Breast epithelium (tissue), 3 donors: Measurements from ENCODE around the gene SNRK.

Experiments
- POLR2A ChIP-seq: fragments of 450-650 bp; IDR thresholded peaks from one replicate; pipeline ENCODE4 v1.6.1; 2016; ENCODE audit warnings: antibody characterized with exemption, mild to moderate bottlenecking, moderate library complexity
- POLR2AphosphoS5 ChIP-seq, 3 donors: sonication (generic); formaldehyde crosslinking; IDR thresholded peaks; one replicate each; pipeline ENCODE4 v1.6.1; 2017; ENCODE audit warnings: antibody characterized with exemption in 3 of 3
- TF ChIP-seq, protein P1 (sequence below), 3 donors: fragments of 450-650 bp; IDR thresholded peaks; one replicate each; pipeline ENCODE4 v1.5.1; 2016 to 2017; ENCODE audit warnings: antibody characterized with exemption in 3 of 3, mild to moderate bottlenecking in 3 of 3, moderate library complexity in 3 of 3

DNA sequence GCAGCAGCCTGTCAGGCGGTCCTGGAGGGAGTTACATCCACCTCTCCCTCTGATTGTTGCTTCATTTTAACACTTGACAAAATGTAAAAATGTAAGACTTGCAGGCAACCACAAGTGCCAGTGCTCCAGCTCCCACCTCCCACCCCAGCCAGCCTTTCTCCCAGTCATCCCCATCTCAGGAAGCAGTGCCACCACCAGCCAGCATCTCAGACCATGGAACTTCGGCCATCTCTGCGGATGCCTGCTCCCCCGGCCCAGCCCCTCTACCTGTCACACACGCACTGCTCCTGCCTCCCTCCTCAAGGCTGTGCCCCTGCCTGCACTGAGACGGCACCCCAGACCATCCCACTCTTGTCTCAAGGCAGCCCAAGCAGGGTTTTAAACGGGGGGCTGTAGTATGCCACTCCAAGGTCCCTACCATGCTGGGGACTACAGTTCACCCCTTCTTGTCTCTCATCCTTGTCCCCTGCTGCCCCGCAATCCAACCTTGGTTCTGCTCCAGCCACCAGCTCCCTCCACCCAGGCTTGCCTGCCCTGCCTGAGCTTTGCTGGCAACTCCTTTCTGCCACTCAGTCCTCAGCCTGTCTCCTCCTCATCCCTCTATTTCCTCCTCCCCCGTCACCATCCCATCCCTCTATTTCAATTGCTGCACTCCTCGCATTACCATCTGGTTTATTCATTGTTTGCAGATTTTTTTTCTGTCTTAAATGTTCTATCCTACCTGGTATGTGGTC is 85.8 kb downstream of the SNRK start:
- TF ChIP-seq, protein P1, sequence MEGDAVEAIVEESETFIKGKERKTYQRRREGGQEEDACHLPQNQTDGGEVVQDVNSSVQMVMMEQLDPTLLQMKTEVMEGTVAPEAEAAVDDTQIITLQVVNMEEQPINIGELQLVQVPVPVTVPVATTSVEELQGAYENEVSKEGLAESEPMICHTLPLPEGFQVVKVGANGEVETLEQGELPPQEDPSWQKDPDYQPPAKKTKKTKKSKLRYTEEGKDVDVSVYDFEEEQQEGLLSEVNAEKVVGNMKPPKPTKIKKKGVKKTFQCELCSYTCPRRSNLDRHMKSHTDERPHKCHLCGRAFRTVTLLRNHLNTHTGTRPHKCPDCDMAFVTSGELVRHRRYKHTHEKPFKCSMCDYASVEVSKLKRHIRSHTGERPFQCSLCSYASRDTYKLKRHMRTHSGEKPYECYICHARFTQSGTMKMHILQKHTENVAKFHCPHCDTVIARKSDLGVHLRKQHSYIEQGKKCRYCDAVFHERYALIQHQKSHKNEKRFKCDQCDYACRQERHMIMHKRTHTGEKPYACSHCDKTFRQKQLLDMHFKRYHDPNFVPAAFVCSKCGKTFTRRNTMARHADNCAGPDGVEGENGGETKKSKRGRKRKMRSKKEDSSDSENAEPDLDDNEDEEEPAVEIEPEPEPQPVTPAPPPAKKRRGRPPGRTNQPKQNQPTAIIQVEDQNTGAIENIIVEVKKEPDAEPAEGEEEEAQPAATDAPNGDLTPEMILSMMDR (IDR thresholded peaks at IDR 0.05), result no peak
- TF ChIP-seq POLR2A (no peak), POLR2AphosphoS5 (IDR thresholded peaks at IDR 0.05) (no peak)
